Fibroblast of lung (primary cell): Measurements from ENCODE around the gene RAPGEF6. TPM values are rescaled to one million over a fixed set of nuclear protein-coding genes. Genes with fewer than 3 reads are reported as not detected.
A peak's percentile ranks its signal among the peaks of the same experiment; 100 is the strongest.

Source experiments
- DNase-seq, 2 donors: peaks; one replicate each; pipeline versions ENCODE4 v3.0.0 to v3.0.0-alpha.2; 2010; ENCODE audit warnings: low read depth in 2 of 2
- H2AFZ ChIP-seq: 2 replicates; pipeline ENCODE4 v1.5.1; 2012; ENCODE audit warnings: low read length, control low read depth, inconsistent platforms
- H3K27ac ChIP-seq: 2 replicates; pipeline ENCODE4 v1.5.1; 2011; ENCODE audit warnings: low read length, control low read depth; ENCODE audit not compliant: insufficient read depth
- H3K27me3 ChIP-seq: 2 replicates; pipeline ENCODE4 v1.5.1; 2011; ENCODE audit warnings: mild to moderate bottlenecking, low read length; ENCODE audit not compliant: control insufficient read depth, insufficient read depth
- H3K36me3 ChIP-seq: 2 replicates; pipeline ENCODE4 v1.5.1; 2011; ENCODE audit warnings: low read length; ENCODE audit not compliant: control insufficient read depth, insufficient read depth
- H3K4me1 ChIP-seq: 2 replicates; pipeline ENCODE4 v1.5.1; 2011; ENCODE audit warnings: low read length; ENCODE audit not compliant: control insufficient read depth, insufficient read depth; ENCODE audit errors: extremely low read depth
- H3K4me2 ChIP-seq: 2 replicates; pipeline ENCODE4 v1.5.1; 2011; ENCODE audit warnings: low read length, control low read depth; ENCODE audit not compliant: insufficient read depth; ENCODE audit errors: extremely low read depth
- H3K4me3 ChIP-seq, 4 experiments: fragments of 200-600 bp in 1 of 4; sonication (generic) in 1 of 4; replicated peaks in 1 of 4; 2 replicates each; pipeline ENCODE4 v1.5.1; 2011 to 2016; ENCODE audit warnings: low read length in 4 of 4, low read depth in 3 of 4, mild to moderate bottlenecking in 3 of 4, control low read depth in 2 of 4, inconsistent platforms in 1 of 4, mixed read lengths in 1 of 4; ENCODE audit not compliant: insufficient read depth in 1 of 4; ENCODE audit errors: control extremely low read depth in 1 of 4
- H3K79me2 ChIP-seq: 2 replicates; pipeline ENCODE4 v1.5.1; 2012; ENCODE audit warnings: mild to moderate bottlenecking, low read length, inconsistent platforms; ENCODE audit not compliant: control insufficient read depth, insufficient read depth
- H3K9ac ChIP-seq: 2 replicates; pipeline ENCODE4 v1.5.1; 2011; ENCODE audit warnings: mild to moderate bottlenecking, low read length, control low read depth; ENCODE audit not compliant: insufficient read depth
- H3K9me3 ChIP-seq: 2 replicates; pipeline ENCODE4 v1.5.1; 2012; ENCODE audit warnings: low read depth, low read length; ENCODE audit not compliant: control insufficient read depth, insufficient read depth
- H4K20me1 ChIP-seq: 2 replicates; pipeline ENCODE4 v1.5.1; 2011; ENCODE audit warnings: low read length; ENCODE audit not compliant: control insufficient read depth, insufficient read depth; ENCODE audit errors: extremely low read depth
- CTCF ChIP-seq, 2 donors: IDR thresholded peaks in 1 of 2; conservative IDR thresholded peaks in 1 of 2; 1 replicate in 1 of 2; 2 replicates in 1 of 2; pipeline ENCODE4 v1.5.1; 2011 to 2012; ENCODE audit warnings: low read length in 2 of 2, control low read depth in 1 of 2, inconsistent platforms in 1 of 2, low read depth in 1 of 2, mild to moderate bottlenecking in 1 of 2
- EZH2 ChIP-seq: IDR thresholded peaks from 2 replicates; pipeline ENCODE4 v1.5.1; 2012; ENCODE audit warnings: low read length, control low read depth, mild to moderate bottlenecking; ENCODE audit errors: missing control alignments
- polyA plus RNA-seq, 2 donors: library from polyadenylated mRNA; depleted of rRNA in 1 of 2; stranded (reverse) in 1 of 2; unstranded in 1 of 2; fragments of >200 nt; gene quantifications; 2 replicates each; pipeline ENCODE4 v1.2.1, GENCODE V29; 2011 to 2012; ENCODE audit warnings: missing spikeins in 1 of 2
- total RNA-seq: library from RNA; depleted of rRNA; stranded (reverse); fragments of >200 nt; gene quantifications from 2 replicates; pipeline ENCODE4 v1.2.1, GENCODE V29; 2014

The RAPGEF6 gene
- total and polyA plus RNA-seq, 2 donors (not counting 1 experiment from before 2014, with no cell fraction given): 10.2 to 35.7 TPM

- no peak overlapping the region for H2AFZ ChIP-seq
- TF ChIP-seq CTCF (conservative IDR thresholded peaks at IDR 0.05 in 1 of 2, IDR thresholded peaks at IDR 0.05 in 1 of 2; ENCODE audit: low read depth in 1 of 2, low read length in 2 of 2) (no peak), EZH2 (no peak)
- H3K79me2 ChIP-seq: no peaks in the 10 kb centered on the region
- no peaks in the 10 kb centered on the region for H4K20me1 ChIP-seq
- no peak overlapping the region for H3K4me2 ChIP-seq
- H3K36me3 ChIP-seq: no peaks in the 10 kb centered on the region
- H3K4me3 ChIP-seq: no peak overlapping the region
- no peaks in the 10 kb centered on the region for H3K9me3 ChIP-seq
- peak in 1 of 2 donors; percentile 23 for DNase-seq
- no peak overlapping the region for H3K27ac ChIP-seq
- peaks cover 2% of the 10 kb centered on the region for H3K4me1 ChIP-seq
- no peaks in the 10 kb centered on the region for H3K27me3 ChIP-seq
- H3K9ac ChIP-seq: no peak overlapping the region
These were observed 104.2 kb downstream of the RAPGEF6 start for GRCh38 chr5:131530706-131531331.

GRCh38 chr5:131528682-131529081 is 106.3 kb downstream of the RAPGEF6 start:
- DNase-seq: no peak
- TF ChIP-seq CTCF (conservative IDR thresholded peaks at IDR 0.05 in 1 of 2, IDR thresholded peaks at IDR 0.05 in 1 of 2; ENCODE audit: low read depth in 1 of 2, low read length in 2 of 2) (no peak), EZH2 (no peak)
- H3K27ac ChIP-seq: no peak overlapping the region
- no peaks in the 10 kb centered on the region for H3K9me3 ChIP-seq
- H3K4me3 ChIP-seq: no peak overlapping the region
- H3K4me2 ChIP-seq: no peak overlapping the region
- peaks cover 2% of the 10 kb centered on the region for H3K4me1 ChIP-seq
- no peaks in the 10 kb centered on the region for H3K79me2 ChIP-seq
- no peaks in the 10 kb centered on the region for H3K36me3 ChIP-seq
- no peaks in the 10 kb centered on the region for H3K27me3 ChIP-seq
- H2AFZ ChIP-seq: no peak overlapping the region
- H4K20me1 ChIP-seq: no peaks in the 10 kb centered on the region
- H3K9ac ChIP-seq: no peak overlapping the region

- Histone ChIP-seq H2AFZ (no peak overlapping the region), H4K20me1 (no peaks in the 10 kb centered on the region), H3K4me2 (no peak overlapping the region), H3K79me2 (no peaks in the 10 kb centered on the region), H3K4me1 (no peaks in the 10 kb centered on the region), H3K9me3 (no peaks in the 10 kb centered on the region), H3K27me3 (no peaks in the 10 kb centered on the region), H3K36me3 (no peaks in the 10 kb centered on the region), H3K4me3 (no peak overlapping the region), H3K9ac (no peak overlapping the region), H3K27ac (no peak overlapping the region)
- DNase-seq: no peak
- TF ChIP-seq EZH2 (no peak), CTCF (conservative IDR thresholded peaks at IDR 0.05 in 1 of 2, IDR thresholded peaks at IDR 0.05 in 1 of 2; ENCODE audit: low read depth in 1 of 2, low read length in 2 of 2) (no peak)
These were observed 109.2 kb downstream of the RAPGEF6 start for GRCh38 chr5:131525805-131526204.
